Kidney epithelial cell (primary cell): ENCODE measurements around the gene MORN3. TPM values are rescaled to one million over a fixed set of nuclear protein-coding genes. Genes with fewer than 3 reads are reported as not detected.

Experiments
- DNase-seq: peaks from one replicate; pipeline ENCODE4 v3.0.0-alpha.2; 2010; ENCODE audit warnings: low read depth
- H3K27me3 ChIP-seq: 2 replicates; pipeline ENCODE4 v1.6.0; 2011; ENCODE audit warnings: low read length; ENCODE audit not compliant: control insufficient read depth, insufficient read depth
- H3K36me3 ChIP-seq: 2 replicates; pipeline ENCODE4 v1.5.1; 2011; ENCODE audit warnings: low read length; ENCODE audit not compliant: control insufficient read depth, insufficient read depth
- H3K4me3 ChIP-seq: 2 replicates; pipeline ENCODE4 v1.5.1; 2011; ENCODE audit warnings: low read depth, mild to moderate bottlenecking, control low read depth, low read length
- CTCF ChIP-seq: IDR thresholded peaks from 2 replicates; pipeline ENCODE4 v1.5.1; 2011; ENCODE audit warnings: mild to moderate bottlenecking, moderate library complexity, low read length, control low read depth, inconsistent platforms; ENCODE audit not compliant: insufficient read depth, poor library complexity, severe bottlenecking
- total RNA-seq: library from RNA; depleted of rRNA; stranded (reverse); fragments of >200 nt; gene quantifications from 2 replicates; pipeline ENCODE4 v1.2.3, GENCODE V29; 2015

Gene MORN3
- total RNA-seq, 1 donor from 2014 or later: 1.3 TPM

- TF ChIP-seq CTCF: no peak
- DNase-seq: no peak
- no peaks in the 10 kb centered on the region for H3K36me3 ChIP-seq
Measured at GRCh38 chr12:121657305-121658008, 12.0 kb downstream of the MORN3 start.

GRCh38 chr12:121656122-121656521, 13.3 kb downstream of the MORN3 start:
- Histone ChIP-seq H3K4me3 (no peak overlapping the region), H3K27me3 (no peaks in the 10 kb centered on the region), H3K36me3 (no peaks in the 10 kb centered on the region)
- TF ChIP-seq CTCF: no peak
- no peak for DNase-seq

More at GRCh38 chr12:121657305-121658008, 12.0 kb downstream of the MORN3 start:
- Histone ChIP-seq H3K4me3 (no peak overlapping the region), H3K27me3 (no peaks in the 10 kb centered on the region)

- TF ChIP-seq CTCF: no peak
- no peak overlapping the region for H3K4me3 ChIP-seq
- no peaks in the 10 kb centered on the region for H3K27me3 ChIP-seq
- H3K36me3 ChIP-seq: no peaks in the 10 kb centered on the region
- no peak for DNase-seq
Measured at GRCh38 chr12:121653999-121654398, 15.5 kb downstream of the MORN3 start.

GRCh38 chr12:121652767-121653497, 16.5 kb downstream of the MORN3 start:
- H3K4me3 ChIP-seq: no peak overlapping the region
- no peak for TF ChIP-seq CTCF
- no peaks in the 10 kb centered on the region for H3K27me3 ChIP-seq
- no peak for DNase-seq
- H3K36me3 ChIP-seq: no peaks in the 10 kb centered on the region

- no peaks in the 10 kb centered on the region for H3K27me3 ChIP-seq
- DNase-seq: no peak
- H3K36me3 ChIP-seq: no peaks in the 10 kb centered on the region
- no peak overlapping the region for H3K4me3 ChIP-seq
- TF ChIP-seq CTCF: no peak
Measured at GRCh38 chr12:121651320-121651719, 18.1 kb downstream of the MORN3 start.
